Right lobe of liver (tissue), 4 donors: Measurements from ENCODE around the gene SIK1.
"Not testable (repeated sequence)": the region's sequence is repeated elsewhere in the genome, so short reads cannot be mapped to it uniquely, and the experiment has no call there.

Experiments
- POLR2A ChIP-seq: fragments of 450-650 bp; IDR thresholded peaks from one replicate; pipeline ENCODE4 v1.6.1; 2017; ENCODE audit warnings: antibody characterized with exemption, mild to moderate bottlenecking
- TF ChIP-seq, protein P1 (sequence below), 4 donors: fragments of 200-600 bp in 3 of 4; fragments of 450-650 bp in 1 of 4; IDR thresholded peaks; one replicate each; pipeline versions ENCODE4 v1.5.1 to v1.8.0; 2016 to 2022; ENCODE audit warnings: antibody characterized with exemption in 4 of 4, mild to moderate bottlenecking in 2 of 4
- donor health status: DM: no; HTN: no; CAD: no.
- donor health status: DM: no; HTN: no; CAD: no.
- donor health status: DM: no; HTN: yes; CAD: no.

DNA sequence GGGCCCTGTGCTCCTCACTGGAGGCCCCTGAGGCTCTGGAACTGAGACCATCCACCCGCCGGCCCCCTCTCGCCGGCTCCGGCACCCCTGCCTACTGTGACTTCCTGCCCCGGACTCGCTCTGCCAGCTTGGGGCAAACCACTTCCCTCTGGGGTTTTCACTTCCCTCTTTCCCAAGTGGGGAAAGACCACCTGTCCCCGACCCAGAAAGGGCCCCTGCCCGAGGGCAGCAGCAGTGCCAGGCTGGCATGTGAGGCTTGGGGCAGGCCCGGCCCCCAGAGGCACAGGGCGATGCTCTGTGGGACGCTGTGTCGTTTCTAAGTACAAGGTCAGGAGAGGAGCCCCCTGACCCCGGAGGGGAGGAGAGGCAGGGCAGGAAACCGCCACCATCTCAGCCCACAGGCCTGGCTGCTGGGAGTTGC, 27.3 kb downstream of the SIK1 start:
- not testable (repeated sequence) for TF ChIP-seq POLR2A
- TF ChIP-seq, protein P1, sequence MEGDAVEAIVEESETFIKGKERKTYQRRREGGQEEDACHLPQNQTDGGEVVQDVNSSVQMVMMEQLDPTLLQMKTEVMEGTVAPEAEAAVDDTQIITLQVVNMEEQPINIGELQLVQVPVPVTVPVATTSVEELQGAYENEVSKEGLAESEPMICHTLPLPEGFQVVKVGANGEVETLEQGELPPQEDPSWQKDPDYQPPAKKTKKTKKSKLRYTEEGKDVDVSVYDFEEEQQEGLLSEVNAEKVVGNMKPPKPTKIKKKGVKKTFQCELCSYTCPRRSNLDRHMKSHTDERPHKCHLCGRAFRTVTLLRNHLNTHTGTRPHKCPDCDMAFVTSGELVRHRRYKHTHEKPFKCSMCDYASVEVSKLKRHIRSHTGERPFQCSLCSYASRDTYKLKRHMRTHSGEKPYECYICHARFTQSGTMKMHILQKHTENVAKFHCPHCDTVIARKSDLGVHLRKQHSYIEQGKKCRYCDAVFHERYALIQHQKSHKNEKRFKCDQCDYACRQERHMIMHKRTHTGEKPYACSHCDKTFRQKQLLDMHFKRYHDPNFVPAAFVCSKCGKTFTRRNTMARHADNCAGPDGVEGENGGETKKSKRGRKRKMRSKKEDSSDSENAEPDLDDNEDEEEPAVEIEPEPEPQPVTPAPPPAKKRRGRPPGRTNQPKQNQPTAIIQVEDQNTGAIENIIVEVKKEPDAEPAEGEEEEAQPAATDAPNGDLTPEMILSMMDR (IDR thresholded peaks at IDR 0.05) = not testable (repeated sequence)
